Loucy (cell line): ENCODE results near the gene NPC1.

Experiments
- CTCF ChIP-seq: fragments of 200-600 bp; sonication (generic); conservative IDR thresholded peaks from 2 replicates; pipeline ENCODE4 v1.5.1; 2014; ENCODE audit warnings: mild to moderate bottlenecking, antibody characterized with exemption, low read length
- EZH2phosphoT487 ChIP-seq: fragments of 200-600 bp; IDR thresholded peaks from 2 replicates; pipeline ENCODE4 v1.6.1; 2018; ENCODE audit warnings: antibody characterized with exemption, mild to moderate bottlenecking, moderate library complexity, borderline replicate concordance

GRCh38 chr18:23512641-23513040 is 73.7 kb downstream of the NPC1 start:
- TF ChIP-seq EZH2phosphoT487 (no peak), CTCF (no peak)
